Caco-2 (cell line): ENCODE results near the gene USF2. TPM values are rescaled to one million over a fixed set of nuclear protein-coding genes. Genes with fewer than 3 reads are reported as not detected.

Experiments used
- BruUV-seq: library from RNA; stranded (reverse); fragments of 400-500 nt; replicated peaks from 2 replicates; lab custom pipeline; 2021; lab: Mats Ljungman, UMichigan
- CTCF ChIA-PET: fragments of 300-600 bp; sonication (Branson Sonifier 250); formaldehyde crosslinking; loops from one replicate; lab custom pipeline; 2022; ENCODE audit warnings: antibody characterized with exemption; lab: Charles Lee
- POLR2A ChIA-PET: fragments of 300-600 bp; sonication (Branson Sonifier 250); formaldehyde crosslinking; loops from one replicate; lab custom pipeline; 2022; ENCODE audit warnings: antibody characterized with exemption; lab: Charles Lee
- DNase-seq, 2 experiments: peaks; one replicate each; pipeline versions ENCODE4 v3.0.0 to v3.0.0-alpha.2; 2020 to 2022
- H3K27me3 ChIP-seq: replicated peaks from 2 replicates; pipeline ENCODE4 v1.6.0; 2011; ENCODE audit warnings: low read length; ENCODE audit not compliant: control insufficient read depth, insufficient read depth
- H3K36me3 ChIP-seq: 2 replicates; pipeline ENCODE4 v1.5.1; 2011; ENCODE audit warnings: low read length; ENCODE audit not compliant: control insufficient read depth, insufficient read depth
- H3K4me1 ChIP-seq: fragments of 250-450 bp; sonication (Bioruptor Pico); 2 replicates; pipeline ENCODE4 v1.5.1; 2020; ENCODE audit warnings: mild to moderate bottlenecking
- H3K4me3 ChIP-seq: 2 replicates; pipeline ENCODE4 v1.5.1; 2011; ENCODE audit warnings: low read depth, mild to moderate bottlenecking, control low read depth, low read length
- H3K9me3 ChIP-seq: fragments of 250-450 bp; sonication (Bioruptor Pico); 2 replicates; pipeline ENCODE4 v1.5.1; 2020; ENCODE audit warnings: mild to moderate bottlenecking, moderate library complexity
- H3K27ac Mint-ChIP-seq: one replicate; pipeline ENCODE4 v1.8.0; 2022; ENCODE audit warnings: mixed read lengths; ENCODE audit not compliant: unreplicated experiment
- H3K27me3 Mint-ChIP-seq: one replicate; pipeline ENCODE4 v1.8.0; 2022; ENCODE audit warnings: mixed read lengths; ENCODE audit not compliant: insufficient read depth, unreplicated experiment
- H3K36me3 Mint-ChIP-seq: one replicate; pipeline ENCODE4 v1.8.0; 2022; ENCODE audit warnings: mild to moderate bottlenecking, mixed read lengths; ENCODE audit not compliant: insufficient read depth, unreplicated experiment
- H3K4me1 Mint-ChIP-seq: one replicate; pipeline ENCODE4 v1.8.0; 2022; ENCODE audit warnings: low read depth, mixed read lengths; ENCODE audit not compliant: unreplicated experiment
- H3K4me3 Mint-ChIP-seq: one replicate; pipeline ENCODE4 v1.8.0; 2022; ENCODE audit warnings: mild to moderate bottlenecking, moderate library complexity, mixed read lengths; ENCODE audit not compliant: unreplicated experiment
- H3K9me3 Mint-ChIP-seq: one replicate; pipeline ENCODE4 v1.8.0; 2022; ENCODE audit warnings: mixed read lengths; ENCODE audit not compliant: unreplicated experiment
- intact Hi-C: fragments of 100-400 bp; cut with micrococcal nuclease; formaldehyde crosslinking; loops from one replicate; pipeline ENCODE4 v1.10.0; 2022; ENCODE audit not compliant: unreplicated experiment
- total RNA-seq: library from RNA; stranded (reverse); gene quantifications from 2 replicates; pipeline ENCODE4 v1.2.3, GENCODE V29; 2022
- TF ChIP-seq, protein P1 (sequence below), 2 experiments: fragments of 200-600 bp in 1 of 2; IDR thresholded peaks; 1 replicate in 1 of 2; 2 replicates in 1 of 2; pipeline versions ENCODE4 v1.5.1 to v1.8.0; 2011 to 2022; ENCODE audit warnings: antibody characterized with exemption in 1 of 2, control low read depth in 1 of 2, inconsistent platforms in 1 of 2, low read depth in 1 of 2, low read length in 1 of 2, mild to moderate bottlenecking in 1 of 2, moderate library complexity in 1 of 2; ENCODE audit not compliant: insufficient read depth in 1 of 2, severe bottlenecking in 1 of 2, unreplicated experiment in 1 of 2

Gene USF2
- total RNA-seq, 1 experiment from 2014 or later, result 105 TPM

DNA sequence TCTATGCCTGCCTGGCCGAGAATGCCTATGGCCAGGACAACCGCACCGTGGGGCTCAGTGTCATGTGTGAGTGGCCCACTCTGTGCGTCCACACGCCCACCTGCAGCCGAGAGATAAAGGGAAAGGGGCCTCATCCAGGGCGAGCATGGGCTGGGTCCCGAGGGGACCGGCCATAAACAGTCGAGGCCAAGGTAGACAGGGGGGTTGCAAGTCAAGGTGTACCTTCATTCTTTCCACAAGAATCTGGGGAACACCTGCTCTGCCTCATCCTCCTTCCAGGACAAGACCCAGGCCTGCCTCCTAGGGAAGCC lies 31.5 kb downstream of the USF2 start:
- Mint-ChIP-seq H3K27ac (no peak overlapping the region), H3K36me3 (no peaks in the 10 kb centered on the region), H3K4me3 (no peak overlapping the region), H3K27me3 (no peaks in the 10 kb centered on the region), H3K9me3 (no peaks in the 10 kb centered on the region), H3K4me1 (no peaks in the 10 kb centered on the region)
- no TSS peak for BruUV-seq
- POLR2A ChIA-PET, result no interaction called here
- Histone ChIP-seq H3K4me1 (no peaks in the 10 kb centered on the region), H3K9me3 (no peaks in the 10 kb centered on the region), H3K27me3 (no peaks in the 10 kb centered on the region), H3K36me3 (no peaks in the 10 kb centered on the region), H3K4me3 (no peak overlapping the region)
- CTCF ChIA-PET, result no interaction called here
- DNase-seq, result no peak
- TF ChIP-seq, protein P1, sequence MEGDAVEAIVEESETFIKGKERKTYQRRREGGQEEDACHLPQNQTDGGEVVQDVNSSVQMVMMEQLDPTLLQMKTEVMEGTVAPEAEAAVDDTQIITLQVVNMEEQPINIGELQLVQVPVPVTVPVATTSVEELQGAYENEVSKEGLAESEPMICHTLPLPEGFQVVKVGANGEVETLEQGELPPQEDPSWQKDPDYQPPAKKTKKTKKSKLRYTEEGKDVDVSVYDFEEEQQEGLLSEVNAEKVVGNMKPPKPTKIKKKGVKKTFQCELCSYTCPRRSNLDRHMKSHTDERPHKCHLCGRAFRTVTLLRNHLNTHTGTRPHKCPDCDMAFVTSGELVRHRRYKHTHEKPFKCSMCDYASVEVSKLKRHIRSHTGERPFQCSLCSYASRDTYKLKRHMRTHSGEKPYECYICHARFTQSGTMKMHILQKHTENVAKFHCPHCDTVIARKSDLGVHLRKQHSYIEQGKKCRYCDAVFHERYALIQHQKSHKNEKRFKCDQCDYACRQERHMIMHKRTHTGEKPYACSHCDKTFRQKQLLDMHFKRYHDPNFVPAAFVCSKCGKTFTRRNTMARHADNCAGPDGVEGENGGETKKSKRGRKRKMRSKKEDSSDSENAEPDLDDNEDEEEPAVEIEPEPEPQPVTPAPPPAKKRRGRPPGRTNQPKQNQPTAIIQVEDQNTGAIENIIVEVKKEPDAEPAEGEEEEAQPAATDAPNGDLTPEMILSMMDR (IDR thresholded peaks at IDR 0.05; ENCODE audit: insufficient read depth in 1 of 2, low read depth in 1 of 2, low read length in 1 of 2, severe bottlenecking in 1 of 2, unreplicated experiment in 1 of 2), result no peak
- intact Hi-C loops, result no loop called here

DNA sequence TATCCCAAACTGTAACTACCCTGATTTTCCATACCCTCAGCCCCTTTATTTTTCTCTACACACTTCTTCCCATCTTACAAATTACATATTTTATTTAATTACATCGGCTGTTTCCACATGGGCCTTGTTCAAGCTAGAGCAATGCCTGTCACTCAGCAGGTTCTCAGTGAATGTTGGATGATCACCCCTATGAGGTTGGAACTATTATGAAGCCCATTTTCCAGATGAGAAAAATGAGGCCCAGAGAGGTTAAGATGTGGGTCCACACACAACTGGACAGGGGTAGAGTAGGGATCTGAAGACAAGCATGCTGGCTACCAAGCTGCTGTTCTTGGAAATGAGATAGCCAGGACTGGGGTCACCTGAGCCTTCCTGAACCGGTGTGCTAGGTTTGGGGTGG lies 33.2 kb downstream of the USF2 start:
- BruUV-seq, result no TSS peak
- Mint-ChIP-seq H3K36me3 (no peaks in the 10 kb centered on the region), H3K9me3 (no peaks in the 10 kb centered on the region), H3K4me1 (no peaks in the 10 kb centered on the region), H3K27ac (no peak overlapping the region), H3K4me3 (no peak overlapping the region), H3K27me3 (no peaks in the 10 kb centered on the region)
- ChIA-PET CTCF (no interaction called here), POLR2A (no interaction called here)
- H3K4me1 ChIP-seq, result peaks cover 3% of the 10 kb centered on the region; the same call in 1 of the 2 replicates
- H3K4me3 ChIP-seq, result no peak overlapping the region
- H3K9me3 ChIP-seq, result no peaks in the 10 kb centered on the region
- H3K27me3 ChIP-seq, result no peaks in the 10 kb centered on the region
- intact Hi-C loops, result no loop called here
- TF ChIP-seq, protein P1 (IDR thresholded peaks at IDR 0.05; ENCODE audit: insufficient read depth in 1 of 2, low read depth in 1 of 2, low read length in 1 of 2, severe bottlenecking in 1 of 2, unreplicated experiment in 1 of 2), result no peak
- no peaks in the 10 kb centered on the region for H3K36me3 ChIP-seq
- DNase-seq, result no peak

DNA sequence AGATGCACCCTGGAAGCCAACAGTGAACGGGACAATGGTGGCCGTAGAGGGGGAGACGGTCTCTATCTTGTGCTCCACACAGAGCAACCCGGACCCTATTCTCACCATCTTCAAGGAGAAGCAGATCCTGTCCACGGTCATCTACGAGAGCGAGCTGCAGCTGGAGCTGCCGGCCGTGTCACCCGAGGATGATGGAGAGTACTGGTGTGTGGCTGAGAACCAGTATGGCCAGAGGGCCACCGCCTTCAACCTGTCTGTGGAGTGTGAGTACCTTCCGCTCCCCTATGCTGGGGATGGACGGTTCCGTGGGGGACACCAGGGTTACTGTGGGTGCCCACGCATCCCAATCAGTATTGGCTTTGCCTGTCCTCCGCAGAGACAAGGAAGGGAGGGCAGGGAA lies 33.7 kb downstream of the USF2 start:
- Histone ChIP-seq H3K4me3 (no peak overlapping the region), H3K27me3 (no peaks in the 10 kb centered on the region), H3K36me3 (no peaks in the 10 kb centered on the region), H3K9me3 (no peaks in the 10 kb centered on the region), H3K4me1 (peaks cover 7% of the 10 kb centered on the region; the same call in 1 of the 2 replicates)
- POLR2A ChIA-PET, result no interaction called here
- no peak overlapping the region for H3K27ac Mint-ChIP-seq
- no peak for DNase-seq
- CTCF ChIA-PET, result no interaction called here
- no peaks in the 10 kb centered on the region for H3K36me3 Mint-ChIP-seq
- H3K4me3 Mint-ChIP-seq, result no peak overlapping the region
- no TSS peak for BruUV-seq
- no peaks in the 10 kb centered on the region for H3K9me3 Mint-ChIP-seq
- TF ChIP-seq, protein P1 (IDR thresholded peaks at IDR 0.05; ENCODE audit: insufficient read depth in 1 of 2, low read depth in 1 of 2, low read length in 1 of 2, severe bottlenecking in 1 of 2, unreplicated experiment in 1 of 2), result no peak
- intact Hi-C loops, result no loop called here
- no peaks in the 10 kb centered on the region for H3K4me1 Mint-ChIP-seq
- H3K27me3 Mint-ChIP-seq, result no peaks in the 10 kb centered on the region
